NCI-H526 treated with DMSO at 0.1 percent for 48 hours (cell line): ENCODE measurements around the gene TMEM163.

Experiments used
- DNase-seq: peaks from one replicate; lab custom pipeline; 2025; lab: John Stamatoyannopoulos, UW

The TMEM163 gene

GRCh38 chr2:134722728-134723127, 3.9 kb upstream of the TMEM163 start:
- DNase-seq: peak; percentile 12

- no peak for DNase-seq
Measured at GRCh38 chr2:134721596-134721995, 2.8 kb upstream of the TMEM163 start.

- DNase-seq: no peak
Measured at GRCh38 chr2:134718023-134718816, 580 bp downstream of the TMEM163 start.

GRCh38 chr2:134717286-134718022, 1.3 kb downstream of the TMEM163 start:
- DNase-seq: no peak

GRCh38 chr2:134716721-134717243, 2.0 kb downstream of the TMEM163 start:
- DNase-seq: no peak

- no peak for DNase-seq
Measured at GRCh38 chr2:134715932-134716643, 2.7 kb downstream of the TMEM163 start.

GRCh38 chr2:134714228-134714627, 4.6 kb downstream of the TMEM163 start:
- no peak for DNase-seq

- no peak for DNase-seq
Measured at GRCh38 chr2:134713606-134714005, 5.2 kb downstream of the TMEM163 start.

- DNase-seq: no peak
Measured at GRCh38 chr2:134713176-134713575, 5.6 kb downstream of the TMEM163 start.

- DNase-seq: no peak
Measured at GRCh38 chr2:134712736-134713135, 6.1 kb downstream of the TMEM163 start.

- DNase-seq: no peak
Measured at GRCh38 chr2:134712299-134712698, 6.5 kb downstream of the TMEM163 start.

GRCh38 chr2:134711692-134712091, 7.1 kb downstream of the TMEM163 start:
- peak; percentile 90 for DNase-seq

GRCh38 chr2:134707330-134707676, 11.5 kb downstream of the TMEM163 start:
- no peak for DNase-seq

- no peak for DNase-seq
Measured at GRCh38 chr2:134706587-134707329, 12.0 kb downstream of the TMEM163 start.

GRCh38 chr2:134705861-134706586, 12.8 kb downstream of the TMEM163 start:
- no peak for DNase-seq

- DNase-seq: no peak
Measured at GRCh38 chr2:134704173-134704572, 14.6 kb downstream of the TMEM163 start.

- no peak for DNase-seq
Measured at GRCh38 chr2:134703426-134703825, 15.4 kb downstream of the TMEM163 start.

GRCh38 chr2:134700730-134701129, 18.1 kb downstream of the TMEM163 start:
- DNase-seq: no peak

GRCh38 chr2:134694411-134694810, 24.4 kb downstream of the TMEM163 start:
- no peak for DNase-seq

GRCh38 chr2:134693359-134694330, 25.2 kb downstream of the TMEM163 start:
- DNase-seq: no peak
